ENCODE data around the gene LIX1L.
"Not testable (repeated sequence)": the region's sequence is repeated elsewhere in the genome, so short reads cannot be mapped to it uniquely, and the experiment has no call there.

Gene LIX1L

GRCh38 chr1:145927916-145928643 is 29.7 kb downstream of the LIX1L start:
- no peak for DNase-seq

GRCh38 chr1:145927063-145927886 is 30.5 kb downstream of the LIX1L start, which contains the start of gene RBM8A:
Gene RBM8A (minus strand): TSS chr1:145927484. CDS start chr1:145927426, 58 bp downstream.
- DNase-seq = peak; percentile 89 to 99

- DNase-seq = peak in 1 of 2 donors; percentile 36
Observed at GRCh38 chr1:145926686-145927062, 31.1 kb downstream of the LIX1L start.

GRCh38 chr1:145922266-145922665 is 35.6 kb downstream of the LIX1L start:
- DNase-seq = no peak

GRCh38 chr1:145920297-145920696 is 37.5 kb downstream of the LIX1L start:
- DNase-seq = not testable (repeated sequence)

GRCh38 chr1:145918992-145919939 is 38.6 kb downstream of the LIX1L start:
- DNase-seq = no peak

- peak; percentile 77 to 98 for DNase-seq
Observed at GRCh38 chr1:145918144-145918991, 39.4 kb downstream of the LIX1L start, which contains the start of gene PEX11B. Gene PEX11B (minus strand): TSS chr1:145918717. CDS start chr1:145918688, 29 bp downstream.

- no peak for DNase-seq
Observed at GRCh38 chr1:145917595-145917994, 40.2 kb downstream of the LIX1L start.

GRCh38 chr1:145916745-145917144 is 41.1 kb downstream of the LIX1L start:
- no peak for DNase-seq

GRCh38 chr1:145912128-145912641 is 45.6 kb downstream of the LIX1L start:
- DNase-seq = no peak

GRCh38 chr1:145908653-145909052 is 49.2 kb downstream of the LIX1L start:
- no peak for DNase-seq

- no peak for DNase-seq
Observed at GRCh38 chr1:145906954-145907753, 50.7 kb downstream of the LIX1L start.

- no peak for DNase-seq
Observed at GRCh38 chr1:145901312-145902021, 56.4 kb downstream of the LIX1L start.

- DNase-seq = no peak
Observed at GRCh38 chr1:145898756-145899155, 59.1 kb downstream of the LIX1L start.

- DNase-seq = no peak
Observed at GRCh38 chr1:145897969-145898368, 59.8 kb downstream of the LIX1L start.

- DNase-seq = no peak
Observed at GRCh38 chr1:145895471-145895870, 62.3 kb downstream of the LIX1L start.

- no peak for DNase-seq
Observed at GRCh38 chr1:145893306-145894055, 64.3 kb downstream of the LIX1L start.

- DNase-seq = no peak
Observed at GRCh38 chr1:145892486-145893087, 65.2 kb downstream of the LIX1L start.
